Gastroesophageal sphincter (tissue), 3 donors: Measurements from ENCODE around the gene ACSS1.

ENCODE experiments used
- EP300 ChIP-seq: sonication (generic); formaldehyde crosslinking; IDR thresholded peaks from one replicate; pipeline ENCODE4 v1.6.1; 2017; ENCODE audit warnings: antibody characterized with exemption, mild to moderate bottlenecking
- POLR2A ChIP-seq, 2 donors: fragments of 450-650 bp; IDR thresholded peaks; one replicate each; pipeline ENCODE4 v1.6.1; 2017; ENCODE audit warnings: antibody characterized with exemption in 2 of 2, mild to moderate bottlenecking in 2 of 2, moderate library complexity in 1 of 2
- POLR2AphosphoS5 ChIP-seq: sonication (generic); formaldehyde crosslinking; IDR thresholded peaks from one replicate; pipeline ENCODE4 v1.6.1; 2017; ENCODE audit warnings: antibody characterized with exemption
- TF ChIP-seq, protein P1 (sequence below), 4 experiments: fragments of 200-600 bp in 2 of 4; fragments of 450-650 bp in 2 of 4; sonication (generic) in 1 of 4; IDR thresholded peaks; one replicate each; pipeline ENCODE4 v1.5.1; 2017 to 2019; ENCODE audit warnings: antibody characterized with exemption in 4 of 4, mild to moderate bottlenecking in 2 of 4, moderate library complexity in 2 of 4

GRCh38 chr20:25090492-25091429 lies 32.8 kb upstream of the ACSS1 start:
- no peak for TF ChIP-seq EP300
- no peak for TF ChIP-seq POLR2A (IDR thresholded peaks at IDR 0.05)
- TF ChIP-seq, protein P1, sequence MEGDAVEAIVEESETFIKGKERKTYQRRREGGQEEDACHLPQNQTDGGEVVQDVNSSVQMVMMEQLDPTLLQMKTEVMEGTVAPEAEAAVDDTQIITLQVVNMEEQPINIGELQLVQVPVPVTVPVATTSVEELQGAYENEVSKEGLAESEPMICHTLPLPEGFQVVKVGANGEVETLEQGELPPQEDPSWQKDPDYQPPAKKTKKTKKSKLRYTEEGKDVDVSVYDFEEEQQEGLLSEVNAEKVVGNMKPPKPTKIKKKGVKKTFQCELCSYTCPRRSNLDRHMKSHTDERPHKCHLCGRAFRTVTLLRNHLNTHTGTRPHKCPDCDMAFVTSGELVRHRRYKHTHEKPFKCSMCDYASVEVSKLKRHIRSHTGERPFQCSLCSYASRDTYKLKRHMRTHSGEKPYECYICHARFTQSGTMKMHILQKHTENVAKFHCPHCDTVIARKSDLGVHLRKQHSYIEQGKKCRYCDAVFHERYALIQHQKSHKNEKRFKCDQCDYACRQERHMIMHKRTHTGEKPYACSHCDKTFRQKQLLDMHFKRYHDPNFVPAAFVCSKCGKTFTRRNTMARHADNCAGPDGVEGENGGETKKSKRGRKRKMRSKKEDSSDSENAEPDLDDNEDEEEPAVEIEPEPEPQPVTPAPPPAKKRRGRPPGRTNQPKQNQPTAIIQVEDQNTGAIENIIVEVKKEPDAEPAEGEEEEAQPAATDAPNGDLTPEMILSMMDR (IDR thresholded peaks at IDR 0.05): no peak
- no peak for TF ChIP-seq POLR2AphosphoS5
